ENCODE results near the gene KNDC1. TPM values are rescaled to one million over a fixed set of nuclear protein-coding genes. Genes with fewer than 3 reads are reported as not detected.

KNDC1 gene
- polyA plus RNA-seq, 1 donor (not counting 4 experiments of a cell fraction or from before 2014, with no cell fraction given) = 0.20 TPM

DNA sequence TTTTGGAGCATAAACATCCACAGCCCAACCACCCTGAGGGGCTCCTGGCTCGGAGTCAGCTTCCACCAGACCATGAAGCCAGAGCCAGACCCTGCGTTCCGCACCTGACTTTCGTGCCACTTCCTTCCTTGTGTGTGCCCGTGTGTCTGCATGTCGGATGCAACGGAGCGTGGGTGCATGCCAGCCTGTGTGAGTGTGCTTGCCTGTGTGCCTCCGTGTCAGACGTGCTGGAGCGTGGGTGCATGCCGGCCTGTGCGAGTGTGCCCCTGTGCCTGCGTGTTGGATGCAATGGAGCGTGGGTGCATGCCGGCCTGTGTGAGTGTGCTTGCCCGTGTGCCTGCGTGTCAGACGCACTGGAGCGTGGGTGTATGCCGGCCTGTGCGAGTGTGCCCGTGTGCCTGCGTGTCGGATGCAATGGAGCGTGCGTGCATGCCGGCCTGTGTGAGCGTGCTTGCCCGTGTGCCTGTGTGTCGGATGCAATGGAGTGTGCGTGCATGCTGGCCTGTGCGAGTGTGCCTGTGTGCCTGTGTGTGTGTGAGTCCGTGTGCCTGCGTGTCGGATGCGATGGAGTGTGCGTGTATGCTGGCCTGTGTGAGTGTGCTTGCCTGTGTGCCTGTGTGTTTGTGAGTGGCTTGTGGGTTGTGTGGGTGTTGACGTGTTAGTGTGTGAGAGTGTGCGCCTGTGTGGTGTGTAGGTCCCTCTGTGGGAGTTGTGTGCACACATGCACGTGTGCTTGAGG, 28.1 kb upstream of the KNDC1 start:
- FAIRE-seq = no peak
- Histone ChIP-seq H3K27me3 (ENCODE audit: control insufficient read depth, extremely low read depth, insufficient read depth, low read length) (no peaks in the 10 kb centered on the region), H3K27ac (ENCODE audit: control insufficient read depth, insufficient read depth, low read length) (no peak overlapping the region), H3K9ac (ENCODE audit: control insufficient read depth, extremely low read depth, insufficient read depth, low read length) (no peak overlapping the region), H3K36me3 (ENCODE audit: control insufficient read depth in 2 of 2, extremely low read depth in 1 of 2, insufficient read depth in 2 of 2, low read length in 2 of 2) (no peaks in the 10 kb centered on the region), H4K20me1 (ENCODE audit: control insufficient read depth, extremely low read depth, insufficient read depth, low read length) (no peaks in the 10 kb centered on the region), H3K79me2 (ENCODE audit: control insufficient read depth, insufficient read depth, low read length) (no peaks in the 10 kb centered on the region), H2AFZ (ENCODE audit: control insufficient read depth, low read length) (no peak overlapping the region), H3K9me1 (ENCODE audit: control insufficient read depth, extremely low read depth, insufficient read depth, low read length) (no peaks in the 10 kb centered on the region), H3K9me3 (ENCODE audit: control insufficient read depth, low read depth, low read length) (peaks cover 7% of the 10 kb centered on the region), H3K4me3 (ENCODE audit: control insufficient read depth in 2 of 3, extremely low read depth in 1 of 3, insufficient read depth in 2 of 3, low read depth in 1 of 3, low read length in 3 of 3) (no peak overlapping the region), H3K4me1 (ENCODE audit: control insufficient read depth, extremely low read depth, insufficient read depth, low read length) (no peaks in the 10 kb centered on the region), H3K4me2 (ENCODE audit: control insufficient read depth, extremely low read depth, insufficient read depth, low read depth, low read length) (no peak overlapping the region)
- TF ChIP-seq, protein P1, sequence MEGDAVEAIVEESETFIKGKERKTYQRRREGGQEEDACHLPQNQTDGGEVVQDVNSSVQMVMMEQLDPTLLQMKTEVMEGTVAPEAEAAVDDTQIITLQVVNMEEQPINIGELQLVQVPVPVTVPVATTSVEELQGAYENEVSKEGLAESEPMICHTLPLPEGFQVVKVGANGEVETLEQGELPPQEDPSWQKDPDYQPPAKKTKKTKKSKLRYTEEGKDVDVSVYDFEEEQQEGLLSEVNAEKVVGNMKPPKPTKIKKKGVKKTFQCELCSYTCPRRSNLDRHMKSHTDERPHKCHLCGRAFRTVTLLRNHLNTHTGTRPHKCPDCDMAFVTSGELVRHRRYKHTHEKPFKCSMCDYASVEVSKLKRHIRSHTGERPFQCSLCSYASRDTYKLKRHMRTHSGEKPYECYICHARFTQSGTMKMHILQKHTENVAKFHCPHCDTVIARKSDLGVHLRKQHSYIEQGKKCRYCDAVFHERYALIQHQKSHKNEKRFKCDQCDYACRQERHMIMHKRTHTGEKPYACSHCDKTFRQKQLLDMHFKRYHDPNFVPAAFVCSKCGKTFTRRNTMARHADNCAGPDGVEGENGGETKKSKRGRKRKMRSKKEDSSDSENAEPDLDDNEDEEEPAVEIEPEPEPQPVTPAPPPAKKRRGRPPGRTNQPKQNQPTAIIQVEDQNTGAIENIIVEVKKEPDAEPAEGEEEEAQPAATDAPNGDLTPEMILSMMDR (optimal IDR thresholded peaks at IDR 0.05 in 1 of 3, IDR thresholded peaks at IDR 0.05 in 1 of 3, conservative IDR thresholded peaks at IDR 0.05 in 1 of 3; ENCODE audit: extremely low read depth in 1 of 3, insufficient read depth in 2 of 3, low read length in 3 of 3) = no peak
- no peak for TF ChIP-seq EZH2 (IDR thresholded peaks at IDR 0.05; ENCODE audit: low read length)
- dilution Hi-C loops (cut with MboI; ENCODE audit: extremely low pct_ligation_motif_present, low sequenced_read_pairs) = no loop called here
- no peak for DNase-seq (ENCODE audit: low read depth, low spot score)

DNA sequence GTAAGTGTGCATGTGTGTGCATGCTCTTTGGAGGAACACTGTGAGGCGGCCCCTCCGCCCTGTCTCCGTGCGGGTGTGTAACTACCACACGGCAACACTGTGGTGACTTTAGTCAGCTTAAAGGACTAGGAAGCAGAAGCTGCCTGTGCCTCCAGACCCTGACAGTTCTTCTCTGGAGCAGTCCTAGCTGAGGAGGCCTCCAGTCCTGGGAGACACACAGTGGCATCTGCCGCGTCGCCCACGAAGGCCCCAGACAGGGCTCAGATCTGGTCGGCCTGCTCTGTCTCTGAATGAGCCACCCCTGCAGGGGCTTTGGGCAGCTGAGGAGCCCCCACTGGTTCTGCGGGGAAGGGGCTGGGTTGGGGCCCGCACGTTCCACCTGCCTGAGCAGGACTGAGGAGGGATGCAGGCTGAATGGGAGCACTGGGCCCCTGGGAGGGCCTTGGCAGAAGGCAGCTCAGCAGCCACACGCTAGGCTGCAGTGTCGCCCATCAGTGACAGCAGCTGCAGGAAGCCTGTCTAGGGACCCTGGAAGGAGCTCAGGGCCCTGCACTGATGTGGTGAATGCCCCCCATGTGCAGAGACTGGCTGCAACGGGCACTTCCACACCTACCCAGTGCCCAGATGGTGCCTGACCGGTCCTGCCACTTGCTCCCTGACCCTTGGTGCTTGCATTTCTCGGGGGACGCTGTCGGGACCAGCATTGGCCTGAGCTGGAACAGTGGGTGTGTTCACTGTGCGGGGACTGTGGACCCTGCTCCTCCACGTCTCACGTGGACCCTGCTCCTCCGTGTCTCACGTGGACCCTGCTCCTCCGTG, 27.3 kb upstream of the KNDC1 start:
- dilution Hi-C loops (cut with MboI; ENCODE audit: extremely low pct_ligation_motif_present, low sequenced_read_pairs) = no loop called here
- no peaks in the 10 kb centered on the region for H3K9me1 ChIP-seq (ENCODE audit: control insufficient read depth, extremely low read depth, insufficient read depth, low read length)
- no peaks in the 10 kb centered on the region for H3K79me2 ChIP-seq (ENCODE audit: control insufficient read depth, insufficient read depth, low read length)
- peaks cover 7% of the 10 kb centered on the region for H3K9me3 ChIP-seq (ENCODE audit: control insufficient read depth, low read depth, low read length)
- no peaks in the 10 kb centered on the region for H3K4me1 ChIP-seq (ENCODE audit: control insufficient read depth, extremely low read depth, insufficient read depth, low read length)
- TF ChIP-seq EZH2 (IDR thresholded peaks at IDR 0.05; ENCODE audit: low read length) = no peak
- TF ChIP-seq, protein P1 (optimal IDR thresholded peaks at IDR 0.05 in 1 of 3, IDR thresholded peaks at IDR 0.05 in 1 of 3, conservative IDR thresholded peaks at IDR 0.05 in 1 of 3; ENCODE audit: extremely low read depth in 1 of 3, insufficient read depth in 2 of 3, low read length in 3 of 3) = no peak
- H3K36me3 ChIP-seq (ENCODE audit: control insufficient read depth in 2 of 2, extremely low read depth in 1 of 2, insufficient read depth in 2 of 2, low read length in 2 of 2) = no peaks in the 10 kb centered on the region
- H3K4me3 ChIP-seq (ENCODE audit: control insufficient read depth in 2 of 3, extremely low read depth in 1 of 3, insufficient read depth in 2 of 3, low read depth in 1 of 3, low read length in 3 of 3) = no peak overlapping the region
- H2AFZ ChIP-seq (ENCODE audit: control insufficient read depth, low read length) = no peak overlapping the region
- FAIRE-seq (no peak), DNase-seq (ENCODE audit: low read depth, low spot score) (no peak)
- H3K27me3 ChIP-seq (ENCODE audit: control insufficient read depth, extremely low read depth, insufficient read depth, low read length) = no peaks in the 10 kb centered on the region
- no peak overlapping the region for H3K4me2 ChIP-seq (ENCODE audit: control insufficient read depth, extremely low read depth, insufficient read depth, low read depth, low read length)
- H4K20me1 ChIP-seq (ENCODE audit: control insufficient read depth, extremely low read depth, insufficient read depth, low read length) = no peaks in the 10 kb centered on the region
- no peak overlapping the region for H3K9ac ChIP-seq (ENCODE audit: control insufficient read depth, extremely low read depth, insufficient read depth, low read length)
- H3K27ac ChIP-seq (ENCODE audit: control insufficient read depth, insufficient read depth, low read length) = no peak overlapping the region
